ENCODE measurements around the gene RAB8B. TPM values are rescaled to one million over a fixed set of nuclear protein-coding genes. Genes with fewer than 3 reads are reported as not detected.

Gene RAB8B
- total and polyA plus RNA-seq, 2 experiments from 2014 or later, result 16.4 to 36.9 TPM

DNA sequence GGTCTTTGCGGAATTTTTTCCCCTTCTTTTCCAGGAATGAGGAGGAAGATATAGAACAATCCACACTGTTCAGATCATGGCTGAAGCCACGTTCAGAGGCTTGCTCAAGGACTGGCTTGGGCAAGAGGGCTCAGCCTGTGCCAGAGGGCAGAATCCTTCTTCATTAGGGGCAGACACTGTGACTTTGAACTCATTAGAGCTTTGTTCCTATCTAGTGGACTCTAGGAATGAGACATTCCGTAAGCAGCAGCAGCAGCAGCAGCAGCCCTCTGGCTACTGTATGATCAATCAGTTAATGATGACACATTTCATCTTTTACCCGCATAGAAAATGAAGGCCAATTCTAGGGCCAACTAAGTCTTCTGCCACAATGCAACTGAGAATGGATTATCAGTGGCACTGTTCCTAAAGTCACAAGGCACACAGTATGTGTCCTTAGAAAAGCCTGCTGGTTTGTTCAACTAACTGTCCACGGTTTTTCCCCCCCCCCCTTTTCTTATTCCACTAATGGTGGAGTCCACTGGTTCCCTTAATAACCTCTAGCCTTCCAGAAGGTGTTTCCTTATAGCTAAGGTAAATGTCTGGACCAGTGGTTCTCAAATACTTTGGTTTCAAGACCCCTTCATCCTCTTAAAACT is 1.7 kb upstream of the RAB8B start:
- Histone ChIP-seq H3K9me3 (ENCODE audit: low read depth) (no peaks in the 10 kb centered on the region), H3K27ac (no peak overlapping the region), H4K20me1 (ENCODE audit: insufficient read depth, poor library complexity, severe bottlenecking) (no peaks in the 10 kb centered on the region), H3K9me2 (replicated peaks; ENCODE audit: insufficient read depth) (no peaks in the 10 kb centered on the region), H3K4me2 (no peak overlapping the region), H3K4me3 (no peak overlapping the region), H3K4me1 (ENCODE audit: insufficient read depth) (no peaks in the 10 kb centered on the region), H3K79me2 (peaks cover 30% of the 10 kb centered on the region), H3K36me3 (replicated peaks; ENCODE audit: insufficient read depth, low read depth) (no peaks in the 10 kb centered on the region), H2AFZ (no peak overlapping the region), H3K27me3 (no peaks in the 10 kb centered on the region)
- TF ChIP-seq EZH2phosphoT487 (IDR thresholded peaks at IDR 0.05; ENCODE audit: low read depth, severe bottlenecking, unreplicated experiment) (no peak), EZH2 (IDR thresholded peaks at IDR 0.05; ENCODE audit: borderline replicate concordance) (no peak)
- TF ChIP-seq, protein P1, sequence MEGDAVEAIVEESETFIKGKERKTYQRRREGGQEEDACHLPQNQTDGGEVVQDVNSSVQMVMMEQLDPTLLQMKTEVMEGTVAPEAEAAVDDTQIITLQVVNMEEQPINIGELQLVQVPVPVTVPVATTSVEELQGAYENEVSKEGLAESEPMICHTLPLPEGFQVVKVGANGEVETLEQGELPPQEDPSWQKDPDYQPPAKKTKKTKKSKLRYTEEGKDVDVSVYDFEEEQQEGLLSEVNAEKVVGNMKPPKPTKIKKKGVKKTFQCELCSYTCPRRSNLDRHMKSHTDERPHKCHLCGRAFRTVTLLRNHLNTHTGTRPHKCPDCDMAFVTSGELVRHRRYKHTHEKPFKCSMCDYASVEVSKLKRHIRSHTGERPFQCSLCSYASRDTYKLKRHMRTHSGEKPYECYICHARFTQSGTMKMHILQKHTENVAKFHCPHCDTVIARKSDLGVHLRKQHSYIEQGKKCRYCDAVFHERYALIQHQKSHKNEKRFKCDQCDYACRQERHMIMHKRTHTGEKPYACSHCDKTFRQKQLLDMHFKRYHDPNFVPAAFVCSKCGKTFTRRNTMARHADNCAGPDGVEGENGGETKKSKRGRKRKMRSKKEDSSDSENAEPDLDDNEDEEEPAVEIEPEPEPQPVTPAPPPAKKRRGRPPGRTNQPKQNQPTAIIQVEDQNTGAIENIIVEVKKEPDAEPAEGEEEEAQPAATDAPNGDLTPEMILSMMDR (IDR thresholded peaks at IDR 0.05; ENCODE audit: poor library complexity), result no peak
- 83% methylated on average over 5 of the region's 5 CpGs for WGBS (ENCODE audit: low lambda C conversion rate, missing lambda C conversion rate)
- no peak for DNase-seq (ENCODE audit: low spot score)

DNA sequence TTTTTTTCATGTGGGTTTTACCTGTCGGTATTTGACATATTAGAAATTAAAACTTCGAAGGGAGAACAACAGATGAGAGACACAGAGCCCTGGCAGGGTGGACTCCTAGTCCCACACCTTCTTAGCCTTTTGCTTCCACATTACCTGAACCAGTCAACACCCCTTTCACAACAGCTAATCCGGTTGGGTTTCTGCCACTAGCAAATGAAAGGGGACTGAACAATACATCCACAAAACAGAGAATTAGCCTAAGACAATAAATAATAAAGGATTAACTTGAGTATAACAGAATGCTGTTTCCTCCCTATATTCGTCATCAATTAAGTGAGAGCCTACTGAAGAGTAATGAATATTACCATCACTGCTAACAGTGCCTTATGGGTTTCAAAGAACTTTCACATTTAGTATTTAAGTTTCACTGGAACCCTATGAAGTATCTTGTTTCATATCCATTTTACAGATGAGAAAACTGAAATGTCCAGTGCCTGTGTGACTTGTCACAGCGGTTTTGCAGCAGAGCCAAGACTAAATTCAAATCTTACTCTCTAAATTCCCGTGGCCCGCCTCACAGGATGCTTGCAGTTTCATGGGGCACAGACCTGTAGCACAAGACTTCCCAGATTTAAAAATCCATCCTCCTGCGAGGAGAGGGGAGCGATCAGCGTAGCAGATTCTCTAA is 1.0 kb upstream of the RAB8B start:
- Histone ChIP-seq H3K4me1 (ENCODE audit: insufficient read depth) (no peaks in the 10 kb centered on the region), H3K4me2 (peak overlapping the region; percentile 88), H3K79me2 (peaks cover 37% of the 10 kb centered on the region), H3K9me3 (ENCODE audit: low read depth) (no peaks in the 10 kb centered on the region), H4K20me1 (ENCODE audit: insufficient read depth, poor library complexity, severe bottlenecking) (no peaks in the 10 kb centered on the region), H3K4me3 (peak overlapping the region; percentile 29), H3K27me3 (no peaks in the 10 kb centered on the region), H3K36me3 (replicated peaks; ENCODE audit: insufficient read depth, low read depth) (no peaks in the 10 kb centered on the region), H3K9me2 (replicated peaks; ENCODE audit: insufficient read depth) (no peaks in the 10 kb centered on the region), H2AFZ (peak overlapping the region; percentile 88), H3K27ac (peak overlapping the region; percentile 64)
- TF ChIP-seq, protein P1 (IDR thresholded peaks at IDR 0.05; ENCODE audit: poor library complexity), result no peak
- TF ChIP-seq EZH2phosphoT487 (IDR thresholded peaks at IDR 0.05; ENCODE audit: low read depth, severe bottlenecking, unreplicated experiment), result no peak
- no peak for TF ChIP-seq EZH2 (IDR thresholded peaks at IDR 0.05; ENCODE audit: borderline replicate concordance)
- WGBS (ENCODE audit: low lambda C conversion rate, missing lambda C conversion rate), result 44% methylated on average over 10 of the region's 10 CpGs
- DNase-seq (ENCODE audit: low spot score), result no peak

DNA sequence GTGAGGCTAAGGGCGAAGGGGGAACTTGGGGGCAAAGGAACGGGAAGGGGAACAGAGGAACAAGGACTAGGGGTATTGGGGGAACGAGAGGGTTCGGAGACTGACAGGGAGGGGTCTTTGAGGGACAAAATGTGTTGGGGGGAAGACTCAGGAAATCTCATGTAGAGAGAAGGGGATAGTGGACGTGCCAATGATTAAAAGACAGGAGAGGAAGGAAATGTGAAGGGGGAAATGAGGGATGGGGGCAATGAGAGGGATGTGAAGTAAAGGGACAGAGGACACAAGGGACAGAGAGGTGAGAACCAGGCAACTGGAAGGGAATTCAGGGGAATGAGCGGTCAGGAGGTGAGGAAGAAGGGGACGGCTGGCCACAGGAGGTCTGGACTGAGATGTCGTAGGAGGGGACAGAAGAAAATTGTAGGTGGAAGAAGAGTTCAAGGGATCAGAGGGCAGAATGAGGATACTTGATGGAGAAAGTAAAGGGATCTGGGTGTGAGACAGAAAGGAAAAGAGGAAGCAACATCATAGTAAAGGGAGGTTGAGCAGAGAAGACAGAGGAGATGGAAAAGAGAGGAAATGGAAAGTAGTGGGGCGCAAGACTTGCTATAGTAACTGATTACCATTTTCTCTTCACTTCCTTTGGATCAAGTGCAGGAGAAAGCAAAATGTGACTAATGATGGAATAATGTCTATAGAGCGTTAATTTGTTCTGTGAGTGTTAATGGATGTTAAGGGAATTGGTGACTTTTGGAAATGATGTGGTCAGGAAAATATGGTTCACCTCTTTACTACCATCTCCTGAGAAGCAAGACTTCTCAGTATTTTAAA is 749 bp downstream of the RAB8B start:
- Histone ChIP-seq H3K9me2 (replicated peaks; ENCODE audit: insufficient read depth) (no peaks in the 10 kb centered on the region), H3K4me1 (ENCODE audit: insufficient read depth) (peaks cover 6% of the 10 kb centered on the region), H3K9me3 (ENCODE audit: low read depth) (no peaks in the 10 kb centered on the region), H3K27me3 (no peaks in the 10 kb centered on the region), H3K79me2 (peaks cover 55% of the 10 kb centered on the region), H4K20me1 (ENCODE audit: insufficient read depth, poor library complexity, severe bottlenecking) (no peaks in the 10 kb centered on the region), H3K27ac (peak overlapping the region; percentile 86), H3K36me3 (replicated peaks; ENCODE audit: insufficient read depth, low read depth) (no peaks in the 10 kb centered on the region), H3K4me2 (peak overlapping the region; percentile 91), H3K4me3 (peak overlapping the region; percentile 83), H2AFZ (peak overlapping the region; percentile 98)
- TF ChIP-seq, protein P1 (IDR thresholded peaks at IDR 0.05; ENCODE audit: poor library complexity), result no peak
- TF ChIP-seq EZH2phosphoT487 (IDR thresholded peaks at IDR 0.05; ENCODE audit: low read depth, severe bottlenecking, unreplicated experiment), result no peak
- no peak for TF ChIP-seq EZH2 (IDR thresholded peaks at IDR 0.05; ENCODE audit: borderline replicate concordance)
- 26% methylated on average over 5 of the region's 10 CpGs for WGBS (ENCODE audit: low lambda C conversion rate, missing lambda C conversion rate)
- DNase-seq (ENCODE audit: low spot score), result no peak
